NCI-H1694 treated with DMSO at 0.1 percent for 48 hours (cell line): Measurements from ENCODE around the gene PTPRE.

ENCODE experiments used
- DNase-seq: peaks from one replicate; lab custom pipeline; 2025; lab: John Stamatoyannopoulos, UW

PTPRE gene

GRCh38 chr10:127952918-127953317 lies 46.0 kb downstream of the PTPRE start:
- DNase-seq = no peak

- no peak for DNase-seq
Measured at GRCh38 chr10:127953876-127954275, 47.0 kb downstream of the PTPRE start.

DNA sequence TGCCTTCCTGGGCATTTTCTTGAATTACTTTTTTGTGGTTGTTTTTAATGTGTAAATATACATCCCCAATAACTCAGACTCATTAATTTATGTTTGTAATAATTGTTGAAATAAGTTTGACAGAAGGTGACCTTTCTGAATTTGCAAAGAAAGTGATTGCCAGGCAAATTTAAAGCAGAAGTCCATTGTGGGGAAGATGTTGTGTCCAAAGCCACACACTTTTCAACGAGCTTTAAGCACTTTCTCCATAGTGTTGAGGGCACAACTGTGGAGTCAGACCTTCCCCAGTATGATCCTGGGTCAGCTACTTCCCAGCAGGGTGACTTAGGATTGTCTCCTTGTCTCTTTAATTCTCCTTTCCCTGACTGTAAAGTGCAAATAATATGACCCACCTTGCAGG lies 52.5 kb downstream of the PTPRE start:
- no peak for DNase-seq

GRCh38 chr10:127961071-127961470 lies 54.2 kb downstream of the PTPRE start:
- no peak for DNase-seq

DNA sequence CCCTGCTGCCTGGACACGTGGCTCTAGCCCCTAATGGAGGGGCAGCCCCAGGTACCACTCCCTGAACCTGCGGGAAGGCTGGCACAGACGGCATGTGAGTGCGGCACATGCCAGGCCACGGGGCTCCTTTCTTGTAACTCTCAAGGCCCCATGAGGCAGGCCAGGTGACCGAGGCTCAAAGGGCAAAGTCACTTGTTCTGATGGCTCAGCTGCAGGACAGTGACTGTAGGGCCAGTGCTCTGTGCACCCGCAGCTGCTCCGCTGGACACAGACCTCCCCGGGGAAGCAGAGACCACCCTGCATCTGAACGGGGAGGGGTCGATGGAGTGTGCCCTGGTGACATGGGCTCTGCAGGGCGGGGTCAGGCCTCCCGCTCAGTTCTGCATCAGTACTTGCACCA lies 55.3 kb downstream of the PTPRE start:
- DNase-seq = no peak

DNA sequence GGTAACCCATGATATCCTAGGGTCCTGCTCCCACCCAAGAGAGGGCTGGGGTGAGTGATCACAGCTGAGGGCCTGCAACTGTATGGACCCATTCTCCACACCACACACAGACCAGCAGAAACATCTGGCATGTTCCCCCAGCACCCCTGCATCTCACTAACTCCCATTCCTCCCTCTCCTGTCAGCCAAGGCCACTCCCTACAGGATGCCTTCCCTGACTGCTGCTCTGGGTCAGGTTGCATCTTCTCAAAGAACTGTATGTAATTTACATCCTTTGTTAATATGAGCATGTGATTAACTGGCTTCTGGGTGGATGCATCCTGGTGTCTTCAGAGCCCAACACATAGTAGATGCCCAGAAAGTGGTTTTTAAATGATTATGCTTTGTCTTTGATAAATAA lies 56.2 kb downstream of the PTPRE start:
- DNase-seq = no peak

- no peak for DNase-seq
Measured at GRCh38 chr10:127964621-127965020, 57.7 kb downstream of the PTPRE start.

DNA sequence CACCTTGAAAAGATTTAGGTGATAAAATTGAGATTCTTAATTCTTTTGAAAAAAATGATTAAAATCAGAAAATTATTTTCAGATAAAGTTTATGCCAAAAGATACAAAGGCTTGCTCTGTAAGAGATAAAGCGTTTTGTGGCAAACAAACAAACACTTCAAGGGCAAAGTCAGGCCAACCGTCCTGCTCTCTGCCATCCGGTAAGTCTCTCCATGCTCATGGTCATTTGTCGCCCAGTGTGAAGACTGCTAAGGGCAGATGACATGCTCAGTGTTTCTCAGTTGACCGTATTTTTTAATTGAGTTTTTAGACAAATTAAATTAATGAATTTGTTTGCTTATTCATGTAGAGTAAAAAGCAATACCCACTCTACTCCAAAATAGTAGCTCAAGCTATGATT lies 60.0 kb downstream of the PTPRE start:
- no peak for DNase-seq

DNA sequence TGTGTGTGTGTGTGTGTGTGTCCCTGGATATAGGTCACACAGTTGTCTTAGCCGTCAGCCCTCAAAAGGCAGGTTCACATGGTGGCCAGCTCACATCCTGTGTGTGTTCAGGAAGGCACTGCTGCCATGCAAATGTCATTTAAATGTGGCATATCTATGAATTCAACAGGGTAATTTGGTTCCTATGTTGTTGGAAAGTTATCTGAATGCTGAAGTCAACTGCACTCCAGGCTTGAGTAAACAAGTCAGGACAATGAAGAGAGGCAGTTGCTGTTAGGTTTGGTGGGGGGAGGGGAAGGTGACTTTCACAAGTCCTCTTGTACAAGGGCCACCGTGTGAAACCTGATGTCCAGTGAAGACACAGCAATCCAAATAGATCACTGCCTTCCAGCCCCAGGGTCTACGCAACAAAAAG lies 61.1 kb downstream of the PTPRE start:
- DNase-seq = no peak

- DNase-seq = no peak
Measured at GRCh38 chr10:127968659-127969058, 61.8 kb downstream of the PTPRE start.

GRCh38 chr10:127971101-127971946 lies 64.4 kb downstream of the PTPRE start:
- no peak for DNase-seq

DNA sequence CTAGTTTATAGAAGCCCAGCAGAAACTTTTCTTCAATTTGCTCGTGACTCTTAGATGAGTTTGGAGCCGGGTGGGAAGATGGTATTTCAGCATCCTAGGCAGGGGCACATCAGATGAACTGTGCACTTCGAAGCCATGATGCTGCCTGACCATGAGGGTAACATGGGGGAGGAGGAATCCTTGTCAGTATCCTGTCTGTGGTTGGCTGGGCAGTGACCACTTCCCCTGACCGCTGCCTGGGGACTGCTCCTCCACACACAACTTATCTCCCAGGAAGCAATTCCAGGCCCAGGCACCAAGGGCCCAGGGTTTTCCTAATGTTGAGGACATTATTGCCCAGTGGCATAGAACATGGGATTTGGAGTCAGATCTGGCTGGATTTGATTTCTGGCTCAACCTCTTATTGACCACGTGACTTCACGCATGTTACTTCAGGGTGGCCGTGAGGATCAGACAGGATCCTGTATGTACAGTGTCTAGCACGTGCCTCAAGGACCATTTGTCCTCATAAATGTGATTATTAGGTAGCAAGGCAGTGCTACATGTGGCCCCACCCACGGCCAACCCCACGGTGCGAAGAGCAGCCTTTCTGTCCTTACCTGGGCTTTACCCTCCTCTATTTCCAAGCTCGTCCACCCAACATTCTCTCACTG lies 65.2 kb downstream of the PTPRE start:
- DNase-seq = no peak

GRCh38 chr10:127972751-127973357 lies 66.0 kb downstream of the PTPRE start:
- no peak for DNase-seq

DNA sequence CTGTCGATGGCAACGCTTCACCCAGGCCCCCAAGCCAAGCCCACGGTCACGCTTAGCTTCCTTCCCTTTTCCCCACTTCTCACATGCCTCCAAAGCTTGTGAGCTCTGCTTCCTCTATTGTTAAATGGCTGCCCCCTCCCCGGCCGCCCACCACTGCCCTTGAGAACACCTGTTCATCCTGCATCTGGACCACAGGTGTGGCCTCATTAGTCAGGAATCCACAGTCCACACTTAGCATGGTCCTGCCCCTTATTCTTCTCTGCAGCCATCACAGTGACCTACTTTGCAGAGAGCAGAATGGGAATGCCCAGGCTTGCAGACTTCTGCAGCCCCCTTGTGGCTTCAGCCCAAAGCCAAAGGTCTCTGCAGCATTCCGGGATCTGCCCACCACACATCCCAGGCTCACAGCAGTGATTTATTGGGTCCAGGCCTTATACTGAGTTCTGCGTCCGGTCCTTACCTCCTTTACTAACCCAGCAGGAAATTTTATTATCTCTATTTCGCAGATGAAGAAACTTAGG lies 66.9 kb downstream of the PTPRE start:
- DNase-seq = no peak

- no peak for DNase-seq
Measured at GRCh38 chr10:127974911-127975310, 68.0 kb downstream of the PTPRE start.

GRCh38 chr10:127976286-127976685 lies 69.4 kb downstream of the PTPRE start:
- no peak for DNase-seq

GRCh38 chr10:127976701-127977356 lies 69.9 kb downstream of the PTPRE start:
- no peak for DNase-seq

- DNase-seq = no peak
Measured at GRCh38 chr10:127977357-127978009, 70.6 kb downstream of the PTPRE start.

DNA sequence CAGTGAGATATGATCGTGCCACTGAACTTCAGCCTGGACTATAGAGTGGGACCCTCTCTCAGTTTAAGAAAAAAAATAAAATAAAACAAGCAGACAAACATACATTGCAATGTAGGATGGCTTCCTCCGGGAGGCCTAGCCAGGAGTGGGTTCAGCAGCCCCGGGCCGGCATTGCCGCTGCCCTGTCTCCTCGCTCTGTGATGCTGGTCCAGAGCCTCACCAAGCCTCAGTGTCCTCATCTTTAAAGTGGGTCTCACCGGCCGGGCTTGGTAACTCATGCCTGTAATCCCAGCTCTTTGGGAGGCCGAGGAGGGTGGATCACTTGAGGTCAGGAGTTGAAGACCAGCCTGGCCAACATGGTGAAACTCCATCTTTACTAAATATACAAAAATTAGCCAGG lies 71.6 kb downstream of the PTPRE start:
- DNase-seq = no peak

DNA sequence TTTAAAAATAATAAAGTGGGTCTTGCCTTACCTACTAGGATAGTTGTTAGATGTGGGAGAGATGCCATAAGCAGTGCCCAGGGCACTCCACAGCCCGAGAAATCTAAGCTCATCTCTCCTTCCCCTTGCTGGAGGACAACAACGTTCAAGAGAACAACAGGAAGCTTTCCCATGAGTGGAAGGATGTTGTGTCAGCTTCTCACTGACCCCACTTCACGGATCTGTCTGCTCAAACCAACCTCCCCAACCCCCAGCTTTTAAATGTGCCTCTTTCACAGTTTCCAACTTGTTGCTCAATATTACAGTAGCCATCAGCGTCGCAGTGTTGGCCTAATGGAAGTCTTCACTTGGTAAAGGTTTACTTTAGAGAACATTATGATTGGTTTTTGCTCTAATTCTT lies 72.1 kb downstream of the PTPRE start:
- DNase-seq = no peak

- no peak for DNase-seq
Measured at GRCh38 chr10:127979566-127979965, 72.7 kb downstream of the PTPRE start.

- DNase-seq = no peak
Measured at GRCh38 chr10:127980898-127981297, 74.0 kb downstream of the PTPRE start.
